A549 (cell line): ENCODE measurements around the gene LIG3. TPM values are rescaled to one million over a fixed set of nuclear protein-coding genes. Genes with fewer than 3 reads are reported as not detected.
"Not testable (repeated sequence)": the region's sequence is repeated elsewhere in the genome, so short reads cannot be mapped to it uniquely, and the experiment has no call there.

Experiments
- ATAC-seq, 2 experiments: fragments of 200-7000 bp in 1 of 2; fragments of >200 bp in 1 of 2; cut with Nextera tagmentation in 1 of 2; cut with Tn5 transposase in 1 of 2; 3 replicates each; pipeline versions ENCODE4 v1.8.0 to v1.9.1; 2018 to 2020; ENCODE audit warnings: mild to moderate bottlenecking in 1 of 2, moderate library complexity in 1 of 2
- CTCF ChIA-PET: fragments of 300-600 bp; sonication (Branson Sonifier 250); formaldehyde crosslinking; extraction: SDS; loops from one replicate; lab custom pipeline; 2021; ENCODE audit warnings: antibody characterized with exemption, inconsistent platforms; lab: Yijun Ruan, JAX
- POLR2A ChIA-PET: fragments of 350-600 bp; formaldehyde crosslinking; extraction: SDS; loops from one replicate; lab custom pipeline; 2021; ENCODE audit warnings: antibody characterized with exemption, inconsistent platforms; lab: Yijun Ruan, JAX
- DNase-seq, 2 experiments: peaks; one replicate each; pipeline versions ENCODE4 v3.0.0 to v3.0.0-alpha.2; 2011 to 2016; ENCODE audit warnings: low read depth in 1 of 2, low spot score in 1 of 2
- FAIRE-seq: peaks from 2 replicates; lab custom pipeline; 2011; peaks lifted over from hg19 to GRCh38; lab: Jason Lieb, UNC
- H3K27ac ChIP-seq, 2 experiments: fragments of >200 bp; sonication (Bioruptor Twin); formaldehyde crosslinking; 3 replicates each; pipeline ENCODE4 v1.5.1; 2016 to 2017
- H3K4me1 ChIP-seq: fragments of >200 bp; sonication (Bioruptor Twin); formaldehyde crosslinking; 3 replicates; pipeline ENCODE4 v1.6.1; 2016
- H3K4me2 ChIP-seq: fragments of >200 bp; sonication (Bioruptor Twin); formaldehyde crosslinking; 3 replicates; pipeline ENCODE4 v1.6.1; 2016
- H3K4me3 ChIP-seq: fragments of >200 bp; sonication (Bioruptor Twin); formaldehyde crosslinking; 3 replicates; pipeline ENCODE4 v1.5.1; 2016
- H3K9me3 ChIP-seq: fragments of >200 bp; sonication (Bioruptor Twin); formaldehyde crosslinking; 3 replicates; pipeline ENCODE4 v1.6.1; 2016
- BCL3 ChIP-seq: fragments of >200 bp; sonication (Bioruptor Twin); formaldehyde crosslinking; IDR thresholded peaks from 3 replicates; pipeline ENCODE4 v1.6.1; 2016
- BHLHE40 ChIP-seq: IDR thresholded peaks from 2 replicates; pipeline ENCODE4 v1.6.1; 2012; ENCODE audit warnings: low read depth, low read length, inconsistent platforms
- CBX8 ChIP-seq: fragments of 200-600 bp; sonication (generic); IDR thresholded peaks from 2 replicates; pipeline ENCODE4 v1.6.1; 2016
- CHD2 ChIP-seq: fragments of 150-350 bp; IDR thresholded peaks from 2 replicates; pipeline ENCODE4 v1.6.1; 2014; ENCODE audit warnings: low read length; ENCODE audit not compliant: partially characterized antibody
- E2F6 ChIP-seq: IDR thresholded peaks from 2 replicates; pipeline ENCODE4 v1.6.1; 2012; ENCODE audit warnings: low read depth, borderline replicate concordance
- EHF ChIP-seq: fragments of 250-450 bp; sonication (Bioruptor Pico); IDR thresholded peaks from 2 replicates; pipeline ENCODE4 v1.5.0; 2020; ENCODE audit warnings: mild to moderate bottlenecking
- EHMT2 ChIP-seq: fragments of 200-600 bp; sonication (generic); IDR thresholded peaks from 2 replicates; pipeline ENCODE4 v1.6.1; 2016; ENCODE audit warnings: antibody characterized with exemption, low read depth, mild to moderate bottlenecking, moderate library complexity
- ESRRA ChIP-seq: fragments of 150-350 bp; IDR thresholded peaks from 2 replicates; pipeline ENCODE4 v1.6.1; 2014; ENCODE audit warnings: mild to moderate bottlenecking, low read length, borderline replicate concordance
- GATA3 ChIP-seq: IDR thresholded peaks from 2 replicates; pipeline ENCODE4 v1.6.1; 2012; ENCODE audit warnings: borderline replicate concordance
- HDAC2 ChIP-seq: fragments of 200-600 bp; sonication (generic); IDR thresholded peaks from 2 replicates; pipeline ENCODE4 v1.6.1; 2016
- HES2 ChIP-seq: fragments of >200 bp; sonication (Bioruptor Twin); formaldehyde crosslinking; IDR thresholded peaks from 2 replicates; pipeline ENCODE4 v1.6.1; 2016
- HEYL ChIP-seq: fragments of 250-450 bp; sonication (Bioruptor Pico); IDR thresholded peaks from 2 replicates; pipeline ENCODE4 v1.8.0; 2021; ENCODE audit warnings: mild to moderate bottlenecking, moderate library complexity
- HOXB13 ChIP-seq: fragments of 250-450 bp; sonication (Bioruptor Pico); IDR thresholded peaks from 2 replicates; pipeline ENCODE4 v1.5.0; 2020; ENCODE audit warnings: low read depth, mild to moderate bottlenecking, moderate library complexity
- JUN ChIP-seq, 2 experiments: fragments of >200 bp; sonication (Bioruptor Twin); formaldehyde crosslinking; IDR thresholded peaks; 2 replicates in 1 of 2; 3 replicates in 1 of 2; pipeline ENCODE4 v1.6.1; 2016 to 2017
- JUNB ChIP-seq: fragments of >200 bp; sonication (Bioruptor Twin); formaldehyde crosslinking; IDR thresholded peaks from 2 replicates; pipeline ENCODE4 v1.6.1; 2016
- KDM5A ChIP-seq: fragments of 200-600 bp; sonication (generic); IDR thresholded peaks from 2 replicates; pipeline ENCODE4 v1.6.1; 2016; ENCODE audit warnings: antibody characterized with exemption, mild to moderate bottlenecking
- MAFK ChIP-seq: fragments of 450-650 bp; IDR thresholded peaks from 2 replicates; pipeline ENCODE4 v1.6.1; 2014; ENCODE audit not compliant: partially characterized antibody
- MAZ ChIP-seq: fragments of 150-350 bp; IDR thresholded peaks from 2 replicates; pipeline ENCODE4 v1.6.1; 2014; ENCODE audit warnings: antibody characterized with exemption, low read depth, low read length, borderline replicate concordance
- MYC ChIP-seq: IDR thresholded peaks from 2 replicates; pipeline ENCODE4 v1.6.1; 2012; ENCODE audit warnings: mild to moderate bottlenecking, inconsistent platforms, low read length, improper control_type of control experiment, borderline replicate concordance
- NFE2L2 ChIP-seq: fragments of 150-350 bp; conservative IDR thresholded peaks from 2 replicates; pipeline ENCODE4 v1.6.1; 2014; ENCODE audit warnings: low read length
- NPAS2 ChIP-seq: fragments of 250-450 bp; sonication (Bioruptor Pico); IDR thresholded peaks from 2 replicates; pipeline ENCODE4 v1.8.0; 2022; ENCODE audit warnings: mild to moderate bottlenecking, moderate library complexity, borderline replicate concordance
- PHF8 ChIP-seq: fragments of 200-600 bp; sonication (generic); IDR thresholded peaks from 2 replicates; pipeline ENCODE4 v1.6.1; 2016; ENCODE audit warnings: low read depth, mild to moderate bottlenecking, antibody characterized with exemption, moderate library complexity, borderline replicate concordance
- RAD21 ChIP-seq, 2 experiments: fragments of >200 bp in 1 of 2; sonication (Bioruptor Twin) in 1 of 2; formaldehyde crosslinking in 1 of 2; IDR thresholded peaks in 1 of 2; conservative IDR thresholded peaks in 1 of 2; 2 replicates in 1 of 2; 3 replicates in 1 of 2; pipeline ENCODE4 v1.6.1; 2012 to 2018; ENCODE audit warnings: inconsistent platforms in 1 of 2
- TP53 ChIP-seq: fragments of 250-450 bp; sonication (Bioruptor Pico); IDR thresholded peaks from 2 replicates; pipeline ENCODE4 v1.5.0; 2021; ENCODE audit warnings: mild to moderate bottlenecking, moderate library complexity
- ZC3H11A ChIP-seq: fragments of 450-650 bp; IDR thresholded peaks from 2 replicates; pipeline ENCODE4 v1.6.1; 2014; ENCODE audit warnings: antibody characterized with exemption, mild to moderate bottlenecking
- WGBS: methylation state at CpG from one replicate; pipeline ENCODE4 v1.1.6; 2017; ENCODE audit errors: missing lambda C conversion rate; 5-methylcytosine and 5-hydroxymethylcytosine counted together
- polyA plus RNA-seq, 4 experiments: library from polyadenylated mRNA; depleted of rRNA in 3 of 4; stranded (reverse); fragments of >200 nt; fragmentation: RNase III in 1 of 4; extraction: RNeasy Plus Mini Kit Qiagen cat#74134 plus additional on column Dnase treatment in 1 of 4; gene quantifications; 2 replicates in 3 of 4; 3 replicates in 1 of 4; pipeline ENCODE4 v1.2.3, GENCODE V29; 2011 to 2017
- TF ChIP-seq, protein P1 (sequence below): fragments of 200-600 bp; sonication (generic); IDR thresholded peaks from 2 replicates; pipeline ENCODE4 v1.6.1; 2016; ENCODE audit warnings: antibody characterized with exemption, mild to moderate bottlenecking, moderate library complexity

LIG3 gene
- polyA plus RNA-seq, 2 of the 4 experiments (the other 2 are of a cell fraction): 36.3 to 56.8 TPM

DNA sequence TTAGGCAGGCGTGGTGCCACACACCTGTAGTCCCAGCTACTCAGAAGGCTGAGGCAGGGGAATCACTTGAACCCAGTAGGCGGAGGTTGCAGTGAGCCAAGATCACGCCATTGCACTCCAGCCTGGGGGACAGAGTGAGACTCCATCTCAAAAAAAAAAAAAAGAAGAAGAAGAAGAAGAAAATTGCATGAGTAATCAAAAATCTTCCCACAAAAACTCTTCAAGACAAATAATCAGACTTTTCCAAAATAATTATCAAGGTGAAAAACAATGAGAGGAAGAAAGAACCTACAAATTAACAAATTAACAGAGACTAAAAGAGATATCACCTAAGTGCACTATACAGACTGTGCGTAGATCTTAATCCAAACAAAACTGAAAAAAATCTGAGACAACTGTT is 29.5 kb upstream of the LIG3 start:
- 69% methylated on average over 4 of the region's 4 CpGs for WGBS
- TF ChIP-seq MAFK: peak; percentile 52
- DNase-seq, ATAC-seq, POLR2A ChIA-PET, H3K27ac ChIP-seq, H3K4me3 ChIP-seq, H3K4me1 ChIP-seq, H3K4me2 ChIP-seq, CTCF ChIA-PET, H3K9me3 ChIP-seq: not testable (repeated sequence)
- peak; percentile 46 for FAIRE-seq

GRCh38 chr17:34958438-34958837 is 21.9 kb upstream of the LIG3 start:
- Histone ChIP-seq H3K4me3 (no peak overlapping the region), H3K4me1 (peaks cover 12% of the 10 kb centered on the region; the same call in 2 of the 3 replicates), H3K9me3 (no peaks in the 10 kb centered on the region), H3K4me2 (no peak overlapping the region), H3K27ac (no peak overlapping the region)
- no peak for ATAC-seq
- POLR2A ChIA-PET: no interaction called here
- TF ChIP-seq HES2 (no peak), MAFK (peak; percentile 28)
- no peak for FAIRE-seq
- WGBS: 76% methylated on average over 1 of the region's 1 CpG
- no peak for DNase-seq
- CTCF ChIA-PET: interaction anchor here (0.5 to 1.3 kb wide), 5 partner anchors 11 to 415 kb away, joined by 3 to 4 read pairs (median 3); no protein-coding TSS in a partner anchor

DNA sequence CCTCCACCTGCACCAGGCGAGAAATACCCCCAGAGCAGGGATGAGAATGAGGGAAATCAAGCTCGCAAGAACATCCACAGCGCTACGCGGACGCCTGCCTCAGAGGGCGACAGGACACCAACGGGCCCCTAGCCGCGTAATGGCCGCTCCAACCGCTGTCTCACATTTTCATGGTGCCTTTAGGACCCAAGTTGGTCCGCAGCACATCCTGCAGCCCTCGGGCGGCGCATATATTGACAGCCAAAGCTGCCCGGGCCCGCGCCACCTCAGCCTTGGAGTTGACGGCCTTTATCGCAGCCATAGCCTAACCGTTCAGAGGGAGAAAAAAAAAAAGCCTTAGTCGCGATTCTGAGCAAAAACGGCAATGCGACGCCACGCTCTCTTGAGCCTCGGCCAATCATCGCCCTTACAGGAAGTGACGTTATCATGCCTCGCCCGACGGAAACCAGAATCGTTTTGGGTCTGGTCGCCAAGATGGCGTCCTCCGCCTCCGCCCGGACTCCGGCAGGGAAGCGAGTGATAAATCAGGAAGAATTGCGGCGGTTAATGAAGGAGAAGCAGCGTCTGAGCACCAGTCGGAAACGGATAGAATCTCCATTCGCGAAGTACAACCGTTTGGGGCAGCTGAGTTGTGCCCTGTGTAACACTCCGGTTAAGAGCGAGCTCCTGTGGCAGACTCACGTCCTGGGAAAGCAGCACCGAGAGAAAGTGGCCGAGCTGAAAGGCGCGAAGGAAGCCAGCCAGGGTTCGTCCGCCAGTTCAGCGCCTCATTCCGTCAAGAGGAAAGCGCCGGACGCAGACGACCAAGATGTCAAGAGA is 19.0 kb upstream of the LIG3 start, which contains the start of the genes CCT6B and ZNF830:
TSS of gene CCT6B (minus strand) at position 368 of the 819 bp plus-strand sequence. CDS start at position 301, 67 bp downstream.
TSS of gene ZNF830 (plus strand) at position 448 of the 819 bp plus-strand sequence. CDS start at position 475, 27 bp downstream.
- ATAC-seq: peak; percentile 96 to 97
- Histone ChIP-seq H3K4me3 (peak within 1 kb of the TSS; percentile 75), H3K27ac (peak within 1 kb of the TSS; percentile 85 to 93), H3K4me2 (peak within 1 kb of the TSS; percentile 89), H3K4me1 (peaks cover 12% of the 10 kb centered on the region; the same call in 2 of the 3 replicates), H3K9me3 (no peaks in the 10 kb centered on the region)
- DNase-seq: peak; percentile 97
- FAIRE-seq: peak; percentile 98
- 2% methylated on average over 60 of the region's 65 CpGs for WGBS
- ChIA-PET POLR2A (interaction anchor here (0.5 to 1.7 kb wide), 4 partner anchors 19 to 303 kb away, joined by 3 to 20 read pairs (median 4); partner anchors contain the start of gene LIG3), CTCF (interaction anchor here (0.6 kb wide), 1 partner anchor 36 kb away, joined by 5 read pairs; no protein-coding TSS in a partner anchor)
- peak; percentile 100 for TF ChIP-seq PHF8
- no peak for TF ChIP-seq CBX8
- no peak for TF ChIP-seq HES2
- peak; percentile 100 for TF ChIP-seq HDAC2
- TF ChIP-seq ESRRA: no peak
- no peak for TF ChIP-seq HEYL (CRISPR knock-in tag)
- no peak for TF ChIP-seq RAD21 (conservative IDR thresholded peaks at IDR 0.05 in 1 of 2, IDR thresholded peaks at IDR 0.05 in 1 of 2)
- no peak for TF ChIP-seq EHF (CRISPR knock-in tag)
- no peak for TF ChIP-seq ZC3H11A
- TF ChIP-seq NFE2L2: no peak
- TF ChIP-seq E2F6: no peak; the same call in 1 of the 2 replicates
- TF ChIP-seq EHMT2: peak; percentile 98
- TF ChIP-seq GATA3: no peak; the same call in 1 of the 2 replicates
- TF ChIP-seq MYC: 0 out of 2 replicates have a peak, but pooled peaks have one; percentile 33
- TF ChIP-seq KDM5A: peak; percentile 100
- TF ChIP-seq HOXB13 (CRISPR knock-in tag): peak; percentile 76; the same call in 1 of the 2 replicates
- TF ChIP-seq, protein P1, sequence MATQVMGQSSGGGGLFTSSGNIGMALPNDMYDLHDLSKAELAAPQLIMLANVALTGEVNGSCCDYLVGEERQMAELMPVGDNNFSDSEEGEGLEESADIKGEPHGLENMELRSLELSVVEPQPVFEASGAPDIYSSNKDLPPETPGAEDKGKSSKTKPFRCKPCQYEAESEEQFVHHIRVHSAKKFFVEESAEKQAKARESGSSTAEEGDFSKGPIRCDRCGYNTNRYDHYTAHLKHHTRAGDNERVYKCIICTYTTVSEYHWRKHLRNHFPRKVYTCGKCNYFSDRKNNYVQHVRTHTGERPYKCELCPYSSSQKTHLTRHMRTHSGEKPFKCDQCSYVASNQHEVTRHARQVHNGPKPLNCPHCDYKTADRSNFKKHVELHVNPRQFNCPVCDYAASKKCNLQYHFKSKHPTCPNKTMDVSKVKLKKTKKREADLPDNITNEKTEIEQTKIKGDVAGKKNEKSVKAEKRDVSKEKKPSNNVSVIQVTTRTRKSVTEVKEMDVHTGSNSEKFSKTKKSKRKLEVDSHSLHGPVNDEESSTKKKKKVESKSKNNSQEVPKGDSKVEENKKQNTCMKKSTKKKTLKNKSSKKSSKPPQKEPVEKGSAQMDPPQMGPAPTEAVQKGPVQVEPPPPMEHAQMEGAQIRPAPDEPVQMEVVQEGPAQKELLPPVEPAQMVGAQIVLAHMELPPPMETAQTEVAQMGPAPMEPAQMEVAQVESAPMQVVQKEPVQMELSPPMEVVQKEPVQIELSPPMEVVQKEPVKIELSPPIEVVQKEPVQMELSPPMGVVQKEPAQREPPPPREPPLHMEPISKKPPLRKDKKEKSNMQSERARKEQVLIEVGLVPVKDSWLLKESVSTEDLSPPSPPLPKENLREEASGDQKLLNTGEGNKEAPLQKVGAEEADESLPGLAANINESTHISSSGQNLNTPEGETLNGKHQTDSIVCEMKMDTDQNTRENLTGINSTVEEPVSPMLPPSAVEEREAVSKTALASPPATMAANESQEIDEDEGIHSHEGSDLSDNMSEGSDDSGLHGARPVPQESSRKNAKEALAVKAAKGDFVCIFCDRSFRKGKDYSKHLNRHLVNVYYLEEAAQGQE: no peak; the same call in 1 of the 2 replicates
- TF ChIP-seq TP53 (CRISPR knock-in tag): no peak
- no peak for TF ChIP-seq CHD2
- no peak for TF ChIP-seq NPAS2 (CRISPR knock-in tag)
- peak; percentile 91 to 95 for TF ChIP-seq JUN (IDR thresholded peaks at IDR 0.05)
- TF ChIP-seq BHLHE40: no peak
- peak; percentile 88 for TF ChIP-seq BCL3
- TF ChIP-seq MAZ: no peak
- no peak for TF ChIP-seq JUNB
